Adrenal gland (tissue), 12 donors: ENCODE data around the gene FNDC3B. TPM values are rescaled to one million over a fixed set of nuclear protein-coding genes. Genes with fewer than 3 reads are reported as not detected.

Source experiments
- DNase-seq, 7 donors: peaks; one replicate each; pipeline ENCODE4 v3.0.0-alpha.2; 2019 to 2020
- H3K27ac ChIP-seq, 5 donors: fragments of 200-600 bp; sonication (generic) in 4 of 5; 1 replicate in 3 of 5; 2 replicates in 2 of 5; pipeline versions ENCODE4 v1.5.1 to v1.8.0; 2016 to 2020; ENCODE audit warnings: mild to moderate bottlenecking in 1 of 5
- H3K27me3 ChIP-seq: fragments of 200-600 bp; 2 replicates; pipeline ENCODE4 v1.8.0; 2021
- H3K36me3 ChIP-seq, 2 donors: fragments of 200-600 bp; replicated peaks in 1 of 2; 1 replicate in 1 of 2; 2 replicates in 1 of 2; pipeline versions ENCODE4 v1.5.1 to v1.8.0; 2018 to 2022
- H3K4me1 ChIP-seq, 2 donors: fragments of 200-600 bp; replicated peaks in 1 of 2; 1 replicate in 1 of 2; 2 replicates in 1 of 2; pipeline versions ENCODE4 v1.5.1 to v1.8.0; 2018 to 2021
- H3K4me3 ChIP-seq, 4 donors: fragments of 200-600 bp; sonication (generic) in 3 of 4; one replicate each; pipeline ENCODE4 v1.5.1; 2016 to 2018
- H3K9me3 ChIP-seq, 3 donors: fragments of 200-600 bp; sonication (generic) in 1 of 3; replicated peaks in 1 of 3; 1 replicate in 2 of 3; 2 replicates in 1 of 3; pipeline versions ENCODE4 v1.5.1 to v1.8.0; 2016 to 2021
- POLR2A ChIP-seq, 2 donors: fragments of 450-650 bp; IDR thresholded peaks; one replicate each; pipeline ENCODE4 v1.6.1; 2017; ENCODE audit warnings: antibody characterized with exemption in 2 of 2, mild to moderate bottlenecking in 2 of 2, moderate library complexity in 1 of 2
- WGBS, 4 donors: extraction: QIAGEN DNeasy Blood & Tissue Kit in 2 of 4; methylation state at CpG; one replicate each; pipeline versions ENCODE4 v1.1.5 to v1.1.7; 2013 to 2017; 5-methylcytosine and 5-hydroxymethylcytosine counted together
- intact Hi-C, 2 donors: fragments of 100-400 bp; cut with DNase I; formaldehyde crosslinking; loops; one replicate each; pipeline versions ENCODE4 v1.14.1 to v1.15.0; 2022 to 2023
- polyA plus RNA-seq, 3 donors: library from polyadenylated mRNA; stranded (reverse); fragments of 200-250 nt in 2 of 3; fragments of 350-450 nt in 1 of 3; fragmentation: Illumina TruSeq in 1 of 3; extraction: RNeasy Lipid Tissue Mini Kit (QIAGEN cat#74804) in 1 of 3; gene quantifications; one replicate each; pipeline ENCODE4 v1.2.3, GENCODE V29; 2013 to 2014
- total RNA-seq, 9 donors: library from RNA; depleted of rRNA in 4 of 9; stranded (reverse); fragments of >200 nt in 4 of 9; fragments of 120-200 nt in 1 of 9; fragmentation: NEBNext Ultra II Directional in 1 of 9; extraction: Animal tissue kit (Norgen Biotek cat#: 25700) in 1 of 9; gene quantifications; one replicate each; pipeline versions ENCODE4 v1.1.0 to v1.2.4, GENCODE V29; 2013 to 2023
- TF ChIP-seq, protein P1 (sequence below), 6 experiments: fragments of 450-650 bp in 4 of 6; fragments of 200-600 bp in 2 of 6; sonication (generic) in 1 of 6; IDR thresholded peaks; 1 replicate in 5 of 6; 2 replicates in 1 of 6; pipeline versions ENCODE4 v1.5.1 to v1.8.0; 2016 to 2021; ENCODE audit warnings: antibody characterized with exemption in 6 of 6, mild to moderate bottlenecking in 2 of 6, moderate library complexity in 1 of 6
- donor health status: healthy with polysubstance abuse.
- donor health status: Bipolar disorder and iron deficiency.
- donor health status: DM: yes; HTN: yes; CAD: no.
- donor health status: DM: no; HTN: no; CAD: no.
- donor health status: DM: no; HTN: no; CAD: no.
- donor health status: DM: yes; HTN: yes; CAD: no.

The FNDC3B gene
- total and polyA plus RNA-seq, 12 donors, result 9.9 to 228 (median 105) TPM

DNA sequence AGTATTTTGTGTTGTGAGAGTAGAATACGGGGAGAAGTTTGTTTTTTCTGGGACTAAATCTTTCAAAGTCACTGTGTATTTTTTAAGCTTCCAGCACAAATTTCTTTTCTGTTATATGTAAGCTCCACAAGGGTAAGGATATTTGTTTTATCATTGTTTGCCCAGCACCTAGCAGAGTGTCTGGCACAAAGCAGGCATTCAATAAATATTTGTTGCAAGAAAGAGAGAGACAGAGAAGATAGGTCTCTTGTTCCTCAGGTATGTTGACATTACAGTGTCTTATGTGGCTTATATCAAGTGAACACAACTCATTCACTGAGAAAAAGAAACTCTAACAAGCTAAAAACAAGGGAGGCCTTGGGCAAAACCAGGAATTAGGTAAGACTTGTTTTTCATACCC is 26.6 kb upstream of the FNDC3B start:
- no peak overlapping the region for H3K27ac ChIP-seq
- 89 to 97% (median 94%) methylated on average over 1 of the region's 1 CpG for WGBS, 4 donors
- TF ChIP-seq POLR2A (IDR thresholded peaks at IDR 0.05), result no peak
- TF ChIP-seq, protein P1, sequence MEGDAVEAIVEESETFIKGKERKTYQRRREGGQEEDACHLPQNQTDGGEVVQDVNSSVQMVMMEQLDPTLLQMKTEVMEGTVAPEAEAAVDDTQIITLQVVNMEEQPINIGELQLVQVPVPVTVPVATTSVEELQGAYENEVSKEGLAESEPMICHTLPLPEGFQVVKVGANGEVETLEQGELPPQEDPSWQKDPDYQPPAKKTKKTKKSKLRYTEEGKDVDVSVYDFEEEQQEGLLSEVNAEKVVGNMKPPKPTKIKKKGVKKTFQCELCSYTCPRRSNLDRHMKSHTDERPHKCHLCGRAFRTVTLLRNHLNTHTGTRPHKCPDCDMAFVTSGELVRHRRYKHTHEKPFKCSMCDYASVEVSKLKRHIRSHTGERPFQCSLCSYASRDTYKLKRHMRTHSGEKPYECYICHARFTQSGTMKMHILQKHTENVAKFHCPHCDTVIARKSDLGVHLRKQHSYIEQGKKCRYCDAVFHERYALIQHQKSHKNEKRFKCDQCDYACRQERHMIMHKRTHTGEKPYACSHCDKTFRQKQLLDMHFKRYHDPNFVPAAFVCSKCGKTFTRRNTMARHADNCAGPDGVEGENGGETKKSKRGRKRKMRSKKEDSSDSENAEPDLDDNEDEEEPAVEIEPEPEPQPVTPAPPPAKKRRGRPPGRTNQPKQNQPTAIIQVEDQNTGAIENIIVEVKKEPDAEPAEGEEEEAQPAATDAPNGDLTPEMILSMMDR (IDR thresholded peaks at IDR 0.05), result no peak
- no peaks in the 10 kb centered on the region for H3K9me3 ChIP-seq
- no peak for DNase-seq
- no peaks in the 10 kb centered on the region for H3K27me3 ChIP-seq
- no peak overlapping the region for H3K4me3 ChIP-seq
- no peaks in the 10 kb centered on the region for H3K36me3 ChIP-seq
- intact Hi-C loops, result no loop called here
- H3K4me1 ChIP-seq, result no peaks in the 10 kb centered on the region

DNA sequence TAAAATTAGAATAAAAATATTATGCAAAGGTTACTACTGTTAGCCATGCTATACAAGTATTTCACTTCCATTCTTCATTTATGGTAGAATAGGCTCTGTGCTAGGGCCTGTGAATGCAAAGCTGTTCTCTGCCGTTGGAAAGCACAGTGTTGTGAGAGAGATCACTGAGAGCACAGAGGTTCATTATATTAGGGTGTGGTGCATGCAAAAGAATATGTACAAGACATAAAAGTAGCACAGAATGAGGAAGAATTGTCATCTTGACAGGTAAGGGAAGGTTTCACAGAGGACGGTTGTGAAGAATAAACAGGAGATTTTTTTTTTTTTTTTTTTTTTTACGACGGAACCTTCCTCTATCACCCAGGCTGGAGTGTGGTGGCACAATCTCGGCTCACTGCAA is 25.2 kb upstream of the FNDC3B start:
- no peak overlapping the region for H3K27ac ChIP-seq
- H3K36me3 ChIP-seq, result no peaks in the 10 kb centered on the region
- no peaks in the 10 kb centered on the region for H3K9me3 ChIP-seq
- H3K4me1 ChIP-seq, result no peaks in the 10 kb centered on the region
- H3K4me3 ChIP-seq, result no peak overlapping the region
- no peak for TF ChIP-seq POLR2A (IDR thresholded peaks at IDR 0.05)
- TF ChIP-seq, protein P1 (IDR thresholded peaks at IDR 0.05), result no peak
- DNase-seq, result no peak
- WGBS, 4 donors, result 82 to 91% (median 86%) methylated on average over 5 of the region's 5 CpGs
- H3K27me3 ChIP-seq, result no peaks in the 10 kb centered on the region
- intact Hi-C loops, result no loop called here

DNA sequence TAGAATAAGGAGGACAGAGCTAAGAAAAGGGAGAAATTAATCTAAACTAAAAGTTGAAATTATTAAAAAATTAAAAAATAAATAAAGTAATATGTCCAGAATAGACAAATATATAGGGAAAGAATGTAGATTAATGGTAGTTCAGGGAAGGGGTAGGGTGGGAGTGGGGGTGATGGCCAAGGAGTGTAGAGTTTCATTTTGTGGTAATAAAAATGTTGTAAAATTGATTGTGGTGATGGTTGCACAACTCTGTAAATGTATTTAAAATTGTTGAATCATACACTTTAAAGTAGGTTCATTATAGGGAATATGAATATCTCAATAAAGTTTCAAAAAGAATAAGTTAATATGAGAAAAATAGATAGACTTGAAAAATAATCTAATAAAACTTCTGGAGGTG is 21.0 kb upstream of the FNDC3B start:
- H3K4me3 ChIP-seq, result no peak overlapping the region
- no peaks in the 10 kb centered on the region for H3K9me3 ChIP-seq
- H3K4me1 ChIP-seq, result no peaks in the 10 kb centered on the region
- H3K27me3 ChIP-seq, result no peaks in the 10 kb centered on the region
- H3K36me3 ChIP-seq, result no peaks in the 10 kb centered on the region
- TF ChIP-seq, protein P1 (IDR thresholded peaks at IDR 0.05), result no peak
- no peak for TF ChIP-seq POLR2A (IDR thresholded peaks at IDR 0.05)
- DNase-seq, result no peak
- intact Hi-C loops, result no loop called here
- H3K27ac ChIP-seq, result no peak overlapping the region

DNA sequence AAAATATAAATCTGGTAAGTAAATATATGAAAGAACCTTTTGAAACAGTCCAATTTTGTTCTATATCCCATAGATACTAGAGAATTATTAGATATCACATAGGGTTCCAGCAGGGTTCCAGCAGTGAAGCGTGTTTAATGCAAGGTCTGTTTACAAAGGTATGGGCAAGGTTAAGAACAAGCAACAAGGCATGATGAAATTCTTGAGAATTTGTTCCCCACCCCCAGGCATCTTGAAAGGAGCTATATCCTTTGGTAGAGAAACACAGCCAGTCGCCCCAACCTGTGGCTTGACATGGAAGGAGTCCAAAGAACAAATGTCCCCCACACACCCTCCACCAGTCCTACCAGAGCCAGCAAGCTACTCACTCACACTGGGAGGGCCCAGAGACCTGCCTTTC is 18.6 kb upstream of the FNDC3B start:
- intact Hi-C loops, result no loop called here
- DNase-seq, result no peak
- H3K4me3 ChIP-seq, result no peak overlapping the region
- no peaks in the 10 kb centered on the region for H3K9me3 ChIP-seq
- TF ChIP-seq POLR2A (IDR thresholded peaks at IDR 0.05), result no peak
- TF ChIP-seq, protein P1 (IDR thresholded peaks at IDR 0.05), result no peak
- no peaks in the 10 kb centered on the region for H3K4me1 ChIP-seq
- no peaks in the 10 kb centered on the region for H3K36me3 ChIP-seq
- no peaks in the 10 kb centered on the region for H3K27me3 ChIP-seq
- H3K27ac ChIP-seq, result no peak overlapping the region
- 85 to 100% (median 91%) methylated on average over 2 of the region's 2 CpGs for WGBS, 4 donors
